Duodenal mucosa (tissue), 2 donors: Measurements from ENCODE around the gene ZMYND19.
A peak's percentile ranks its signal among the peaks of the same experiment; 100 is the strongest.
"Not testable (repeated sequence)": the region's sequence is repeated elsewhere in the genome, so short reads cannot be mapped to it uniquely, and the experiment has no call there.

Experiments
- H3K27ac ChIP-seq: one replicate; pipeline ENCODE4 v1.7.0; 2013; ENCODE audit warnings: low read depth, low read length
- H3K27me3 ChIP-seq, 2 donors: one replicate each; pipeline ENCODE4 v1.7.0; 2013; ENCODE audit warnings: low read length in 2 of 2, control low read depth in 1 of 2; ENCODE audit not compliant: insufficient read depth in 2 of 2, control insufficient read depth in 1 of 2
- H3K36me3 ChIP-seq, 2 donors: one replicate each; pipeline ENCODE4 v1.7.0; 2013; ENCODE audit warnings: low read length in 2 of 2, control low read depth in 1 of 2; ENCODE audit not compliant: insufficient read depth in 2 of 2, control insufficient read depth in 1 of 2
- H3K4me1 ChIP-seq, 2 donors: one replicate each; pipeline ENCODE4 v1.7.0; 2013; ENCODE audit warnings: low read length in 2 of 2, control low read depth in 1 of 2; ENCODE audit not compliant: insufficient read depth in 2 of 2, control insufficient read depth in 1 of 2
- H3K4me3 ChIP-seq, 2 donors: one replicate each; pipeline ENCODE4 v1.7.0; 2013; ENCODE audit warnings: low read length in 2 of 2, low read depth in 1 of 2
- H3K9ac ChIP-seq, 2 donors: one replicate each; pipeline ENCODE4 v1.7.0; 2013; ENCODE audit warnings: low read length in 2 of 2, low read depth in 1 of 2
- H3K9me3 ChIP-seq, 2 donors: one replicate each; pipeline ENCODE4 v1.7.0; 2013; ENCODE audit warnings: low read length in 2 of 2, control low read depth in 1 of 2; ENCODE audit not compliant: control insufficient read depth in 1 of 2

Gene ZMYND19

DNA sequence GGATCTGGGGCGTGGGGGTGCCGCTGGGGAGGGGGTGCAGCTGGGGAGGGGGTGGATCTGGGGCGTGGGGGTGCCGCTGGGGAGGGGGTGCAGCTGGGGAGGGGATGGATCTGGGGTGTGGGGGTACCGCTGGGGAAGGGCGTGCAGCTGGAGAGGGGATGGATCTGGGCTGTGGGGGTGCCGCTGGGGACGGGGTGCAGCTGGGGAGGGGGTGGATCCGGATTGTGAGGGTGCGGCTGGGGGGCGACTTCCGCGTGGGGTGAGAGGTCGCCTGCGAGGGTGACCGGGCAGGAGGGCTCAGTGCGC is 39.4 kb downstream of the ZMYND19 start:
- Histone ChIP-seq H3K4me3 (peak overlapping the region; percentile 55 to 66), H3K4me1 (peaks cover 12 to 16% of the 10 kb centered on the region in 2 donors), H3K36me3 (peaks cover 3 to 11% of the 10 kb centered on the region in 2 donors), H3K9ac (peak overlapping the region; percentile 33 to 38), H3K27ac (peak overlapping the region; percentile 73)
- H3K9me3 ChIP-seq, H3K27me3 ChIP-seq: not testable (repeated sequence)

- H3K27me3 ChIP-seq: no peaks in the 10 kb centered on the region
- H3K4me3 ChIP-seq: peak within 1 kb of the TSS; percentile 66
- peaks cover 12 to 16% of the 10 kb centered on the region in 2 donors for H3K4me1 ChIP-seq
- H3K9ac ChIP-seq: peak within 1 kb of the TSS; percentile 43 to 47
- H3K9me3 ChIP-seq: peaks cover 2 to 5% of the 10 kb centered on the region in 2 donors
- peak within 1 kb of the TSS; percentile 73 for H3K27ac ChIP-seq
- peaks cover 3 to 5% of the 10 kb centered on the region in 2 donors for H3K36me3 ChIP-seq
These were observed 40.1 kb downstream of the ZMYND19 start, which contains the start of gene PNPLA7 for GRCh38 chr9:137550231-137550621. Gene PNPLA7 (minus strand): TSS chr9:137550402. CDS start chr9:137550197, 205 bp downstream.

- Histone ChIP-seq H3K27me3 (no peaks in the 10 kb centered on the region), H3K4me1 (peaks cover 12 to 16% of the 10 kb centered on the region in 2 donors), H3K36me3 (no peaks in the 10 kb centered on the region), H3K4me3 (no peak overlapping the region), H3K9me3 (peaks cover 2 to 5% of the 10 kb centered on the region in 2 donors), H3K27ac (no peak overlapping the region), H3K9ac (no peak overlapping the region)
These were observed 42.4 kb downstream of the ZMYND19 start for GRCh38 chr9:137547687-137548543.

DNA sequence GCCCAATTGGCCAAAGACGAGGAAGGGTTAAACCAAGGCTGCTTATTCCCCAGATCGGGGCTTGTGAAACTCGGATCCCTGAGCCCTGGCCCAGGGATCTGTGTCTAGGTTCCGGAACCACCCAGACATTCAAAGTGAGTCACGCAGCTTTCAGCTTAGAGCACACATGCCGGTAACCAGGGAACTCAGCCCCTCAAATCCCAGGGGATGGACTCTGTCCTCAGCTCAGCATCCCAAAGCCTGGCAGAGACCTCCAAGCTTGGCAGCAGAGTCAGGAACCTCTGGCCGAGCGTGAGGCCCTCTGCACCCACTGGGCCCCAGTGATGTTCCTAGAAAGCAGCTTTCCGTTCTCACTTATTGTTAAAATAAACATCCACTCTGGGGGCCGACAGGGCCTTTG is 45.2 kb downstream of the ZMYND19 start:
- peaks cover 2 to 5% of the 10 kb centered on the region in 2 donors for H3K9me3 ChIP-seq
- no peaks in the 10 kb centered on the region for H3K27me3 ChIP-seq
- peaks cover 5 to 7% of the 10 kb centered on the region in 2 donors for H3K4me1 ChIP-seq
- H3K4me3 ChIP-seq: no peak overlapping the region
- no peak overlapping the region for H3K9ac ChIP-seq
- no peaks in the 10 kb centered on the region for H3K36me3 ChIP-seq
- no peak overlapping the region for H3K27ac ChIP-seq

DNA sequence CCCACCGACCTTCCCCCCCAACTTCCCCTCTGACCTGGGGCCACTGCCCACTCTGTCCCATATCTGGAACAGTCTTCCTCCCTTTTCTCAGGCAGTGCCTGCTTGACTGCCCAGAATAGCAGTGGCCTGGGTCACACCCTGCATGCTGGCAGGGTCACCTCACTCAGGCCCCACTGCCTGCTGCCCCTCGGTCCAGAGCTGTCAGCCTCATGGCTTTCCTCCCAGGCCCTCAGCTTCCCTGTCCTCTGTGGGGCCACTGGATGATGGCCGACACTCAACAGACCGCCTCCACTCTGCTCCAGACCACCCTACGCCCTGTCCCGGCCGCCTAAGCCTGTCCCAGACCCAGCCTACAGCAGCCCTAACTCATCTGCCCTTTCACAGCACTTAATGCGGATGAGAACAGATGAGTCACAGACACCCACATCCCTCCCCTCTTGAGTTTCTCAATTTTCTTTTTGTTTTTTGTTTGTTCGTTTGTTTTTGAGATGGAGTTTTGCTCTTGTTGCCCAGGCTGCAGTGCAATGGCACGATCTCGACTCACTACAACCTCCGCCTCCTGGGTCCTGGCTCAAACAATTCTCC is 46.0 kb downstream of the ZMYND19 start:
- H3K4me3 ChIP-seq: no peak overlapping the region

GRCh38 chr9:137543237-137543963 is 46.9 kb downstream of the ZMYND19 start:
- H3K27me3 ChIP-seq: no peaks in the 10 kb centered on the region
- peaks cover 2 to 5% of the 10 kb centered on the region in 2 donors for H3K9me3 ChIP-seq
- H3K36me3 ChIP-seq: no peaks in the 10 kb centered on the region

More for the DNA sequence above, 46.0 kb downstream of the ZMYND19 start:
- H3K9ac ChIP-seq: no peak overlapping the region
- H3K9me3 ChIP-seq: peaks cover 2 to 5% of the 10 kb centered on the region in 2 donors
- no peak overlapping the region for H3K27ac ChIP-seq
- H3K27me3 ChIP-seq: no peaks in the 10 kb centered on the region
- H3K4me1 ChIP-seq: no peaks in the 10 kb centered on the region
- no peaks in the 10 kb centered on the region for H3K36me3 ChIP-seq

GRCh38 chr9:137542486-137542885 is 47.8 kb downstream of the ZMYND19 start:
- Histone ChIP-seq H3K9me3 (peaks cover 2 to 5% of the 10 kb centered on the region in 2 donors), H3K27ac (no peak overlapping the region), H3K4me3 (no peak overlapping the region), H3K9ac (no peak overlapping the region), H3K36me3 (no peaks in the 10 kb centered on the region), H3K27me3 (no peaks in the 10 kb centered on the region), H3K4me1 (no peaks in the 10 kb centered on the region)

More at GRCh38 chr9:137543237-137543963, 46.9 kb downstream of the ZMYND19 start:
- no peak overlapping the region for H3K27ac ChIP-seq
- no peaks in the 10 kb centered on the region for H3K4me1 ChIP-seq
- H3K9ac ChIP-seq: no peak overlapping the region
- no peak overlapping the region for H3K4me3 ChIP-seq

DNA sequence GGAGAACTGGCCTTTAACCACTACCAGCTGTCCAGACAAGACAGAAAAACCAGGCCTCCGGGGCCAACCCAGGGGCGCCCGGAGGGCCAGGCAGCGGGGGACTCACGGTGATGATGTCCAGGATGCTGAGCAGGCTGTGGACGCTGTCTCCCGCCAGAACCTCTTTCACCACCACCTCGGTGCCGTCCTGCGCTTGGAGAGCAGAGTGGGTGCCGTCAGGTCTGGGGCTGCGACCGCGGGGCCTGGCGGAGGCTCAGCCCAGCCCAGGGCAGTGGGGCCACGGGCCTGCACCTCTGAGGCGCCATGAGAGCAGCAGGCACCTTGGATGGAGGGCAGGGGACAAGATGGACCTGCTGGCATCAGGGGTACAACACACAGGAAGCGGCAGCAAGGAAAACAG is 49.8 kb downstream of the ZMYND19 start:
- H3K27me3 ChIP-seq: no peaks in the 10 kb centered on the region
- H3K4me1 ChIP-seq: no peaks in the 10 kb centered on the region
- no peaks in the 10 kb centered on the region for H3K9me3 ChIP-seq
- no peak overlapping the region for H3K9ac ChIP-seq
- H3K4me3 ChIP-seq: no peak overlapping the region
- H3K36me3 ChIP-seq: no peaks in the 10 kb centered on the region
- H3K27ac ChIP-seq: no peak overlapping the region

- Histone ChIP-seq H3K9ac (no peak overlapping the region), H3K4me3 (no peak overlapping the region), H3K27ac (no peak overlapping the region), H3K4me1 (peaks cover 8 to 10% of the 10 kb centered on the region in 2 donors), H3K27me3 (no peaks in the 10 kb centered on the region), H3K9me3 (no peaks in the 10 kb centered on the region), H3K36me3 (no peaks in the 10 kb centered on the region)
These were observed 52.3 kb downstream of the ZMYND19 start for GRCh38 chr9:137538058-137538457.

GRCh38 chr9:137536594-137537131 is 53.6 kb downstream of the ZMYND19 start:
- not testable (repeated sequence) for H3K9me3 ChIP-seq, H3K4me3 ChIP-seq, H3K36me3 ChIP-seq, H3K27ac ChIP-seq, H3K27me3 ChIP-seq, H3K9ac ChIP-seq
- peaks cover 8 to 10% of the 10 kb centered on the region in 2 donors for H3K4me1 ChIP-seq
